ENCODE data around the gene TANC1.

DNA sequence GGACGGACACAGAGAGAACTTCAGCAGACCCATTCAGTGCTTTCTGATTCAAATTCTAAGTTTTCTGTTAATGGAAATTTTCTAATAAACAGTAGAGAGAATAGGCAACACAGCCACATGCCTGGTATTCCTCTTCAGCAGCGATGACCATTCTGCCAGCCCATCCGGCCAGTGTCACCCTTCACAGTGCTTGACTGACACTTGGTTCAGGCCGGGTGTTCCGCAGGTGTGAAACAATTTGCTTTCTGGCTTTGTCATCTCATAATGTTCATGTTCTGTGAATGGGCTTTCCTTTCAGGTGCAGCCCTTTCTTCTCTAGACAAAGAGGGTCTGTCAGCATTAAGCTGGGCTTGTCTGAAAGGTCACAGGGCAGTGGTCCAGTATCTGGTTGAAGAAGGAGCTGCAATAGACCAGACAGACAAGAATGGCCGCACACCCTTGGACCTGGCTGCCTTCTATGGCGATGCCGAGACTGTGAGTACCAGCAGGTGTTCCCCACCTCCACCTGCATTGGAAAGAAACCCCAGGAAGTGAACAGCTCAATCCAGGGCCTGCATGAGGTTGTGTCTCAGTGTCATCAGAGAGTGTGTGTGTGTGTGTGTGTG, 251.1 kb downstream of the TANC1 start:
- TF ChIP-seq RAD21 (conservative IDR thresholded peaks at IDR 0.05), result no peak
- no peak for TF ChIP-seq CTCF (IDR thresholded peaks at IDR 0.05; ENCODE audit: poor library complexity, severe bottlenecking)
- TF ChIP-seq SMC3 (conservative IDR thresholded peaks at IDR 0.05; ENCODE audit: poor library complexity), result no peak
- TF ChIP-seq POLR2AphosphoS5 (IDR thresholded peaks at IDR 0.05), result no peak
- TF ChIP-seq EZH2 (IDR thresholded peaks at IDR 0.05; ENCODE audit: borderline replicate concordance, insufficient read depth, low read length, poor library complexity, severe bottlenecking), result no peak

All from neural cell (in vitro differentiated cells).